ENCODE data around the gene PPP6R2.

The PPP6R2 gene

GRCh38 chr22:50305393-50305922, 37.7 kb upstream of the PPP6R2 start:
- DNase-seq (ENCODE audit: low read depth): no peak

- DNase-seq (ENCODE audit: low read depth): no peak
Measured at GRCh38 chr22:50305923-50306566, 37.1 kb upstream of the PPP6R2 start.

GRCh38 chr22:50306753-50307749, 36.1 kb upstream of the PPP6R2 start, which contains the start of gene PLXNB2:
Gene PLXNB2 (minus strand): TSS chr22:50307646. CDS start chr22:50290584, 17,062 bp downstream.
- DNase-seq (ENCODE audit: low read depth): no peak

GRCh38 chr22:50307890-50308596, 35.1 kb upstream of the PPP6R2 start:
- no peak for DNase-seq (ENCODE audit: low read depth)

- no peak for DNase-seq (ENCODE audit: low read depth)
Measured at GRCh38 chr22:50308597-50308935, 34.6 kb upstream of the PPP6R2 start.

- DNase-seq (ENCODE audit: low read depth): no peak
Measured at GRCh38 chr22:50308986-50309600, 34.0 kb upstream of the PPP6R2 start.

GRCh38 chr22:50309601-50309991, 33.5 kb upstream of the PPP6R2 start:
- DNase-seq (ENCODE audit: low read depth): no peak

GRCh38 chr22:50310031-50310722, 33.0 kb upstream of the PPP6R2 start:
- DNase-seq (ENCODE audit: low read depth): no peak

GRCh38 chr22:50310949-50311444, 32.1 kb upstream of the PPP6R2 start:
- no peak for DNase-seq (ENCODE audit: low read depth)

GRCh38 chr22:50311606-50312351, 31.3 kb upstream of the PPP6R2 start:
- no peak for DNase-seq (ENCODE audit: low read depth)

- no peak for DNase-seq (ENCODE audit: low read depth)
Measured at GRCh38 chr22:50312371-50312770, 30.8 kb upstream of the PPP6R2 start.

GRCh38 chr22:50313021-50313420, 30.1 kb upstream of the PPP6R2 start:
- no peak for DNase-seq (ENCODE audit: low read depth)

GRCh38 chr22:50313600-50313999, 29.5 kb upstream of the PPP6R2 start:
- no peak for DNase-seq (ENCODE audit: low read depth)

- DNase-seq (ENCODE audit: low read depth): no peak
Measured at GRCh38 chr22:50314081-50314454, 29.1 kb upstream of the PPP6R2 start.

GRCh38 chr22:50314455-50315288, 28.5 kb upstream of the PPP6R2 start:
- DNase-seq (ENCODE audit: low read depth): peak; percentile 71

- DNase-seq (ENCODE audit: low read depth): no peak
Measured at GRCh38 chr22:50315289-50316113, 27.6 kb upstream of the PPP6R2 start.

GRCh38 chr22:50316114-50317065, 26.7 kb upstream of the PPP6R2 start:
- DNase-seq (ENCODE audit: low read depth): no peak

All from activated T-cell treated with anti-CD3 and anti-CD28 coated beads for 24 hours (primary cell).